HG02763 (cell line): ENCODE measurements around the gene PDE3A.
"Not testable (repeated sequence)": the region's sequence is repeated elsewhere in the genome, so short reads cannot be mapped to it uniquely, and the experiment has no call there.

Experiments
- ATAC-seq: cut with Tn5 transposase; IDR thresholded peaks from one replicate; pipeline ENCODE4 v1.9.1; 2021; ENCODE audit warnings: mild to moderate bottlenecking, moderate library complexity; ENCODE audit not compliant: unreplicated experiment

Gene PDE3A

DNA sequence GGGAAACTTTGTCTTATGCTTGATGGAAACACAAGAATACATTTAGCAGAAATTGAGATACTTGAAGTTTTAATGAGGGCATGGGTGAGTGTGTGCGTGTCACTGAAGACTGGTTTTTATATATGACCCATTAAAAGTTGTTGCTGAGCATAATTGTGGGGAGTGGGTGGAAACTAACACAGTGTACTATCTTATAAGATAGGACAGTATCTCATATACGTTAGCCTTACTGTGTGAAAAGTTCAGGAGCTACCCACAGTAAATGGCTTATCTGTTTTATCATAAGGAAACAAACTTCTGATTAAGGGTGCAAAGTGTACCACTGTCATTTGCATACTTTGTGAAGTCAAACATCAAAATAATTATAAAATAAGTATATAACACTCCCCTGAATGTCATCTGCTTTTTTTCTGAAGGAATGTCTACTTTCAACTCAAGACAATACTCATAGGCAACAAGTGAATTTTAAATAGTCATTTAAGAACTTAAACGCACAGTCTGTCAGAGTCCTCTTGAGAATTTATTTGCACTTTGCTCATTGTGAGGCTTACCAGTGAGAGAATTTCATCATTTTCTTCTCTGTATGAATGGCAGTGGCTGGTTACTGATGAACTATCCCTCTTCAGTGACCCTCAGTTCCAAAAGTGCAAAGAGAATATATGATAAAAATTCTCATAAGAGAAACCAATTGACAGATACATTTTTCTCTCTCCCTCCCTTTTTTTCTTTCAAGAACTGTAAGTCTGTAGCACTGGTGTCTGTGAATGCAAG is 4.2 kb downstream of the PDE3A start:
- ATAC-seq: no peak

DNA sequence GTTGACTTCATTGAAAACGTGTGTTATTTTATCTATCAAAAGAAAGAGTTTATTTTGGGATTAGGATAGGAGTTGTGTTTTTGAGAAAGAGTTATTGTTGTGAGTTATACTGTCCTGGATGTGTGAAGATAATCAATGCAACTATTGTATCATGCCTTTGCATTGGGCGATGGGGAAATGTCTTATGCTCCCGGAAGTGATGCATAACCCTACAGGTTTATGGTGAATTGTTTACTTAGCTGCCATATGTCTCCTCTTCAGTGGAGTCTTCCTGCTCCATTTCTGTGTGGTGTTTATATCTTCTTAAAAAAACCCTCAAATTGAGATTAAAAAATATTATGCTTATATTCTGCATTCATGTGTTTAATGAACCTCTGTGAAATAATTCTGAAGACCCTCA is 6.5 kb downstream of the PDE3A start:
- no peak for ATAC-seq

DNA sequence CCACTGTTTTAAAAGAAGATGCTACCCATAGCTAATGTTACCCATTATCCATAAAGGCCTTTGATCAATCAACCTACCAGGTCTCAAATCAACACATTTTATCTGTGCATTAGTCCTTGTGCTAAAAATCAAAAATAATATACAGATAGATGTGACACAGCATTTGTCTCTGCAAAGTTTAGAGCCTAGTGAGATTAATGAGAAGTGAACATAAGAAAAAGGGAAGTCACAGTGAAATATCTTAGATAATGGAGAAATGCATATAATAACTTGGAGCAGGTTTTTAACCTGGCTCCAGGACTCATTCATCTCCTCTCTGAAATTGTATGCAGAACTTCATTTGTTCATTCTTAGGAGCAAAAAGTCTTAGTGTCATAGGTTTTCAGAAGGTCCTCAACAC is 7.2 kb downstream of the PDE3A start:
- ATAC-seq: no peak

DNA sequence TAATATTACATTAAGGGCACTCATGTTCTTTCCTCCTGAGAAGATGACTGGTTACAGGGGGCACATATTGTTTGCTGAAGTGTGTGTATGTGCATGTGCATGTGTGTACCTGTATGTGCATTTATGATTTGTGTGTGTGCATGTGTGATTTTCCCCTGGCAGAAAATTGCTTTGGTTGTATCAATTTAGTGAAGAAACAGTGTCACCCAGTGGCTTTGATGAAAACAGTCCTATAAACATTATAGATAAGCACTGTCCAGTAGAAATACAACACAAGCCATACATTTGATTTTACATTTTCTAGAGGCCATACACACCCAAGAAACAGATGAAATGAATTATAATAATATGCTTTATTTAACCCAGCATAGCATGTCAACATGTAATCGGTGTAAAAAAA is 8.6 kb downstream of the PDE3A start:
- no peak for ATAC-seq

DNA sequence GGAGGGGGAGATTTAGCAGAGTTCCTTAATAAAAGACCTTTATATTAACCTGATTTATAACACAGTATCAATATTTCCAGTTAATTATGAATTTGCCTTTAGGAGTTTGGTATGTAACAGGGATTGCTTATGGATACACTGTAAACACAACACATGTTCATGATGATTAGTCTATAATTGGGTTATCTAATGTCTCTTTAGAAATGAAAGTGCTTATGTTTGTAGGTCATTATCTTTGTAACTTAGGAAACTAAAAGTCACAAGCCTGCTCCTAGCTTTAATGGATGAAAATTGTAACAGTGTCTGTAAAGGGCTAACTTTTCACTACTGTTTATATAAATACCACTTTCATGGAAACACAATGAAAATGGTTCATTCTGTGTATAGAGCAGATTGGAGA is 9.4 kb downstream of the PDE3A start:
- no peak for ATAC-seq

DNA sequence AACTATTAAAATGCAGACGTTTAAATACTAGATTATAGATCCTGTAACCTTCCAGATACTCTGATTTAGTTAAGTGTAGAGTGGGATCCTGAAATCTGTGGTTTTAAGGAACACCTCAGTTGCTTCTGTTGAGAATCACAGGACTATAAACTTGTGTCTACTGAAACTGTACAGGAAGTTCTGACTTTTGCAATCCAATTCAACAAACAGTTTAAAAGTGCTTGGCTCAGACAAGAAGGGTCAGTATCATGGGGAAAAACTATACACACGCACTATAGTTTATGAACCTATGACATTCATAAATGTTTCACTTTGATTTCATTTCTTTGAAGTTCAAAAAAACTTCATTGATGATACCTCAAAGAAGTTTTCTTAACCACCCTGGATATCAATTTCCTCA is 13.8 kb downstream of the PDE3A start:
- ATAC-seq: no peak

DNA sequence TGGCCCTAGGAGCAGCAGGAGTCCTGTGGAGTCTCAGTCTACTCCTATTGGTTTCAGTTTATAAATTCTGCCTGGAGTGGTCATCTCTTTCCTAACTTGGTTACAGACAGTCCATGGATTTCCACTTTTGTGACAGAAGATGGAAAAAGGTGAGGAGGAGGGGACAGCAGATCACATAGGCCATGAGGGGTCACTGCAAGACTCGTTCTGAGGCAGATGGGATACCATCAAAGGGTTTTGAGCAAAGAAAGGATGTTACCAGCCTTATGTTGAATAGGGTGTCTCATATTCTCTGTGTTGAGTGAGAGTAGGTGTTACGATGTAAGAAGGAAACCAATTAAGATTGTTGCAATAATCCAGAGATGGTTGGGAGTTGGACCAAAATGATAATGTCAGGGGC is 15.3 kb downstream of the PDE3A start:
- ATAC-seq: no peak

DNA sequence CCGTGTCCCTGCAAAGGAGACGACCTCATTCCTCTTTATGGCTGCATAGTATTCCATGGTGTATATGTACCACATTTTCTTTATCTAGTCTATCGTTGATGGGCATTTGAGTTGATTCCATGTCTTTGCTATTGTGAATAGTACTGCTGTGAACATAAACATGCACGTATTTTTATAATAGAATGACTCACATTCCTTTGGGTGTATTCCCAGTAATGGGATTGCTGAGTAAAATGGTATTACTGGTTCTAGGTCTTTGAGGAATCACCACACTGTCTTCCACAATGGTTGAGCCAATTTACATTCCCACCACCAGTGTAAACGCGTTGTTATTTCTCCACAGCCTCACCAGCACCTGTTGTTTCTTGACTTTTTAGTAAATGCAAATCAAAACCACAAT is 16.5 kb downstream of the PDE3A start:
- ATAC-seq: not testable (repeated sequence)

DNA sequence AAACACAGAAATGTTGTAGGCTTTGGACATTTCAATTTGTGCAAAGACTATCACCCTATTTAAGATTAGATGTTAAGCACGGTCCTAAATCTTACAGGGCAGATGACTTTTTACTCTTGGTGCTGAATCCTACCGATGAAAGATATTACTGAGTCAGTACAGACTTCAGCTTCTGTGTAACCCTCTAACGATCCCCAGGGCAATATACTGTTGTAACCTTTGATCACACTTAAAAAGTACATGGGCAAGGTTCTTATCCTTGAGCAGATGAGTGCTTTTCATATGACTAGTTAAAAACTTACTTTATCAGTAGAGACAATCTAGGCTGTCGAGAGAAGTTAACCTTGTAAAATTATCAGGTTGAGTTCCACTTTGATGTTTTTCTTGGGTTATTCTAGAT is 22.5 kb downstream of the PDE3A start:
- no peak for ATAC-seq

DNA sequence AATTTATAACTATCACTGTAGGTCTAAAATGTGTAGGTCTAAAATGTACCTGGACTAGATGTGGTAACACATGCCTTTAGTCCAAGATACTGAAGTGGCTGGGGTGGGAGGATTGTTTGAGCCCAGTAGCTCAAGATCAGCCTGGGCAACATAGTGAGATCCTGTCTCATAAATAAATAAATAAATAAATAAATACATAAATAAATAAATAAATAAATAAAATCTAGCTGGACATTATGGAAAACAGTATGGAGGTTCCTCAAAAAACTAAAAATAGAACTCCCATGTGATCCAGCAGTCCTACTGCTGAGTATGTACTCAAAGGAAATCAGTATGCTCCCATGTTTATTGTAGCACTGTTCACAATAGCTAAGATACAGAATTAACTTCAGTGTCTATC is 24.0 kb downstream of the PDE3A start:
- ATAC-seq: no peak

DNA sequence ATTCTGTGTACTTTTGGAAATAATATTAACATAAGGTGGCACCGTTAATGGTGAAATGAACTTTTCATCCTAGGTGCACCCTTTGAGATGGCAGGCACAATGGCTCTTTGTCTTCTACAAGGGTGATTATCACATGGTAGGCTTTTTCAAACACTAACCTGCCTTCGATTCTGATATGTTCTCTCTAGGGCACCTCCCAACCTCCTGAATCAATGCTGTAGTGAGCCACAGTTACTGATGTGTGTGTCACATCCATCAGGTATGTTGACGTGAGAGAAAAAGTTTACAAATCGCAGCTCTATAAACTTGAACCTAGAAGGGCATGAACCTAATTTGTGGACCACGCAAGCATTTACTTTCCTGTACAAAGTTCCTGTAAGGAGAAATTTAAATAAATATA is 25.4 kb downstream of the PDE3A start:
- ATAC-seq: no peak

DNA sequence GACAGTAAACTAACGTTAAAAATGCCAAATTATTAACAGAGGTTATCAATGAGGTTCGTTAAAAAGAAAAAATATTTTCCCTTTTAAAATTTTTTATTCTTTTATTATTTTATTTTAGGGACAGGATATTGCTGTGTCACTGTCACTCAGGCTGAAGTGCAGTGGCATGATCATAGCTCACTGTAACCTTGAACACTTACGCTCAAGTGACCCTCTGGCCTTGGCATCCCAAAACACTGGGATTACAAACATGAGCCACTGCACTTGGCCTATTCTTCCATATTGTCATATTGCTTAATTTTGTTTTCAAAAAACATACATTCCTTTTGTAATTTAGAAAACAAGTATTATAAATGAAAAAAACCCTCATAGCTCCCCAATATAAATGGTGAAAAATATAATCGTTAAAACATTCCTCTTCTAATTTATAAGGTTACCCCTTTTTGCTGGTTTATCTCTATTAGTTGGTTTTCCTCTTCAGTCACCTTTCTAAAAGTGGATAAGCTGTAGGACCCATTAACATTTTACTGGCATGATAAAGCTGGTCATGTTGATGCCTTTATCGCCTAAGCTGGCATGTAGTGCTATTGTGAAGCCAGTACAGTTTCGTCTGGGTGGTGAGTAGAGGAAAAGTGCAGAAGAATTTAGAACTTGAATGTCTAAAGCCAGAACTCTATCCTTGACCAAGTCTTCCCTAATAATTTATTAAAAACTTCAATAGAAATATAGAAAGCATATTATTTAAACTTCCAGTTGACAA is 27.6 kb downstream of the PDE3A start:
- no peak for ATAC-seq

DNA sequence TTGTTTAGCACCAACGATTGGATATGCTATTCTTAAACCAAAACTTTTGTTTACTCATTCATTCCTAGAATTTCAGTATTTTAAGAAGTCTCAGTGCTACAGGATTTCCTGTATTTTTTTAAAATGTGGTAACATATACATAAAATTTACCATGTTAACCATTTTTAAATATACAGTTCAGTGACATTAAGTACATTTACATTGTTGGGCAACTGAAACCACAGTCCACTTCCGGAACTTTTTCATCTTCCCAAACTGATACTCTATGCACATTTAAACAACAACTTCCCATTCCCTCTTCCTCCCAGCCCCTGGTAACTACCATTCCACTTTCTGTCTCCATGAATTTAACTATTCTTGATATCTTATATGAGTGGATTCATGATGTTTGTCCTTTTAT is 30.3 kb downstream of the PDE3A start:
- no peak for ATAC-seq

DNA sequence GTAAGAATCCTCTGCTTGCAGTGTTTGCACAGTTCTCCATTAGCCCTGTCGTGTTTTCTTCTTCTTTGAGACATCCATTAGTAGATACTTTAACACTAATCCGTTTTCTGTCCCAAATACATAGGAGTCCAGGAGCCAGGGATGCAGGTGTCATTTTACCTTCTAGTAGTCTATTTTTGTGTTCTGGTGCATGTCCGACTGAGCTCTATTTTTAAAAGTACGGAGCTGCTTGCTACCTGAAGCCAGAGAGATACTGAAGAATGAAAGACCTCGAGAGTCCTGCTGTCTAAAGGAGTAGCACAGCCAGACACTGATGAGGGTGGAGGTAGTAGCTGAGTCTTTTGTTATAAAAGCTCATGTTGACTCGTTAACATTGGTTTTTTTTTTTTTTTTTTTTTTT is 31.7 kb downstream of the PDE3A start:
- ATAC-seq: no peak

DNA sequence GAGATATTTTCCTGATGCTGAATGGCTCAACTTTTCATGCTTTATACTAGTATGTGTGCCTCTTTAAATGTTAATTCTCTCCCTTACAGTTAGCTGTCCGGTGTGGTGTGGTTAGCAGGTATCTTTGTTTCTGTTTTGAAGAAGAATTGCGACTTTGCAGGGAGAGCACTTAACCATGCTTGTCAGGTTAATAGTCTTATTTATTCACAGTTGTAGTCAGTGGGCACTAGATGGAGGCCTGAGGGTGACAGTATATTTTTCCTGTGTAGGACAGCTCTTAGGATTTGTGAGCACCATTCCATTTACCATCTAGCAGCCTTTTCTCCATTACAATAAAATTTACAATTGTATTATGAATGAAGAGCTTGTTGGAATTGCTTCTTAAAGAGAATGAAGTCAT is 34.9 kb downstream of the PDE3A start:
- ATAC-seq: no peak

DNA sequence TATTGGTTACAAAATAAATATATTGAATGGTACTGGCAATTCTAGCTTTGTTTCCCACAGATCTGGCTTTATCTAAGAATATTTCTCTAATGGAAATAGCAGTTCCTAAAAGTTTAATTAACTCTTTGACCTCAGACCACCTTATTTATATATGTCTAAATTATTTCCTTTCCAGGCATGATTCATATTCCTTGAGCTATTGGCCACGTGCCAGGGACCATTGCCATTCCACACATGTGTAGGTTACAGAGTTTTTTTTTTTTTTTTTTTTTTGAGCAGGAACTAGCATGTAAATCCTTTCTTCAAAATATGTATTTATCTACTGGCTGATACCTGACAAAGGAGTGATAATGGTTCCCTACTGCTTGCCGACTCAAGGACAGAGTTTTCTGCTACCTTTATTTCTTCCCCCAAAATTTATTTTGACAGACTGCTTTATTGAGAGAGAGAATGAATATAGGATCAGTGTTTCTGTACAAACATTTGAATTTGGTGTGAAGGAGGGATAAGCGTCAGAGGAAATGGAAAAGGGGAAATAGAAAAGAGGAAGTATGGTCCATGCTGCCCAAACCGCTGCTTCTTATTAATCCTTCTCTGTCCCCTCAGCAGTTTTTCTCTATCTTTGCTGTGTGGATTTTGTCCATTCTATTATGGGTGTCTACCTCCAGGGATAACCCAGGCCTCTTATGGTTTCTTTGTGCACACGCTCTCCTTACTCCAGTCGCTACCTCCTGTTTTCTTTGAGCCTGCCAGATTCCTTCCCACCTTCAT is 36.4 kb downstream of the PDE3A start:
- ATAC-seq: no peak

DNA sequence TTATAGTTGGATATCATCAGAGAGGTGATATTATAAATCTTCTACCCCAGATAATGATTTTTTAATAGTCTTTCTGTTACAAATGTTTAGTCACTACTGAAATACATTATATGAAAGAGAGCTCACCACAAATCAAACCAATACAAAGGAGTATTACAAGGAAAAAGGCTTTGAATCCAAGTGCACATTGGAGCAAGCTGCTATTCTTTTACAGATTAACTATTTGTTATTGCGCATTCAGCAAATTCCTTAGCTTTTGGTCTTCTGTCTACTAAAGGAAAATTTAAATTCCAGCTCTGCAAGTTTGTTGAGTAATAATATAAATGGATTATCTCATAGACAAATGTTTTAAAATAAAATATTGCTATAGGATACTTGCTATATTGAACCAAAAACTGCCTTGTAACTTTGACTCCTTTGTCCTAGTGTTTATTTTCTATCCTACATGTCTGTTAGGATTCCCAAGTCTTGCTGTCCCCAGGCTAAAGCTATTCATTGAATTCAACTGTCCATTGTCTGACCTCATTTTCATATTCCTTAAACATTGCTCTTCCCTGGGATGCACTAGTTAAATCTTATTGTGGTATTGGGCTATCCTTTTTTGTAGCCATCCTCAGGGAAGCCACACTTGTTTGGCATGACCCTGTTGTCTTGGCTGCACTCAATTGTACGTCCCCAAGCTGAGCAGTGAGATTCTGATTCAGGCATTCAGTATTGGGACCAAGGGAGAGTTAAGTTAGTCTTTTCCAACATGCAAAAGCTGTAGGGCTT is 41.5 kb downstream of the PDE3A start:
- no peak for ATAC-seq

DNA sequence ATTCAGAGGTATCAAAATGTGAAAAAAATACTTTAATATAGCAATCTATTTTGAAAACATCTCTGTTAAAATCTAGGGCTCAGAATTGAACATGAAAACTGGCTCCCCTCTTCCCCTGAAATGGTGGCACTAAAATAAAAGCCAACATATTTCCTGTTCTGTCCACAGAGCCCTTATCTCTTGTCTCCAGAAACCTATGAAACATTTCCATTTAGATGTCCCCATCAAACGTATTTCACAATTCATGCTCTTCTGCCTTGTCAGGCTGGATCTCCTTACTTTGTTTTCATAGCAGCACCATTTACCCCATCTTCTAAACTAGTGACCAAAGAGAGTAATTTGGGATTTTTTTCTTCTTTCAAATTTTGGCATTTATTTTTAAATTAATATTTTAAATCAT is 42.4 kb downstream of the PDE3A start:
- ATAC-seq: no peak

DNA sequence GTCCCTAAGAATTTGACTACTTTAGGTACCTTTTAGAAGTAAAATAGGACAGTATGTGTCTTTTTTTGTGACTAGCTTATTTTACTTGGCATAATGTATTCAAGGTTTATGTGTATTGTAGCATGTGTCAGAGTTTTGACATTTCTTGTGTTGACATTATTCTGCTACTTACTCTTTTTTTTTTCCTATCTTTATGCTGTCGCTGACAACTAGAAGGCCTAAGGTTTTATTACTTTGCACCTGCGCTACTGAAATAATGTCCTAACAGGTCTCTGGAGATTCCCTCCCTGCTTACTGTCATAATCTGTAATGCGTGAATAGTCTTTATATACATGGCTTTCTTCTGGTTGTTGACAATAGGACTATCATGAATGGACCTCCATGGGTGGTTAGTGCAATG is 43.0 kb downstream of the PDE3A start:
- no peak for ATAC-seq

DNA sequence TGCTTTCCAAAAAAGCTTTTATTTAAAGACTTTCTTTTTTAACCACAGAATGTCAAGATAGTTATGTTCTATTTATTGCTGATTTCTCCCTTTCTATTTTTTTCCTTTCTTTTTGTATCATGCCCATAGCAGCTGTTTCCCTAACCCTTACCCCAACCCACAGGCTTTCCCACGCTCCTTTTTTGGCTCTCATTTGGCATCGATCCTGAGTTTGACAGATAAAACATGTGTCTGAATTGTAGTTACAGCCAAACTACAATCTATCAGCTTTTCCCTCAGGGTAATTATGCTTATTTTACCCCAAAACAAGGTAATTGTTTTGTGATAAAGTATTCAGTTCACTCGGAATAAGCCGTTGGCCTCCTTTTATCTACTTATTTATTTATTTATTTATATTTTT is 46.7 kb downstream of the PDE3A start:
- ATAC-seq: no peak

DNA sequence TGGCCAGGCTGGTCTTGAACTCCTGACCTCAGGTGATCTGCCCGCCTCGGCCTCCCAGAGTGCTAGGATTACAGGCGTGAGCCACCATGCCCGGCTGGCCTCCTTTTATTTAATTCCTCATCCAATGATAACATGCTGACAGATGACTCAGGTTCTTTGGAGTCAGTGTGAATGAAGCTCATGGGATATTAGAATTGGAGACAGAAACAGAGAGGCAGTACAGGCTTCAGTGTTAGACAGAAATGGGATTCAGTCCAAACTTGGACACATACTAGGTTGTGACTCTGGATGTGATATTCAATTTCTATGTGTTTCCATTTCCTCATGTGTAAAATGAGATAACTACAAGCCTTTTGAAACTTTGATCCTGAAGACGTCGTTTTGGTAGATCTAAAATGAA is 47.3 kb downstream of the PDE3A start:
- no peak for ATAC-seq
